Measurements from ENCODE around the gene PLXNA2. TPM values are rescaled to one million over a fixed set of nuclear protein-coding genes. Genes with fewer than 3 reads are reported as not detected.
A peak's percentile ranks its signal among the peaks of the same experiment; 100 is the strongest.

PLXNA2 gene
- total RNA-seq, 4 donors from 2014 or later, result 26.9 to 54.0 (median 46.1) TPM

DNA sequence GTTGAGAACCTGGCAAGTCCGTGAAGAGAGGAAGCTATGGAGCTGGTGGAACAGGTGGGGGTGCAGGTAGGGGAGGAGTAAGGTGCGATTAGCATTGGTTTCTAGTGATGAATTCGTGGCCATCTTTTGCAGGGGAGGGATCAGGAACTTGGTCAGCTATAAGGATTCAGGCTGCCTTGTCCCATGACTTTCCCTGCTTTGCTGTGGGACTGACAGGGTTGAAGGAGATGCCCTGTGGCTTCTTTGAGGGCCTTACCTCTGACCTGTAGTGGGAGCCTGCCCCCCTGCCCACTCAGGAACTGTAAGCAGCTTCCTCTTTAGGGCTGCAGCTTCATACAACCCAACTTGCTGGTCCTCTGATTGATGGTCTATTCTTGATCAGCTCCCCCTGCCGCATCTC lies 248.6 kb downstream of the PLXNA2 start:
- intact Hi-C loops (cut with DNase I), result no loop called here

DNA sequence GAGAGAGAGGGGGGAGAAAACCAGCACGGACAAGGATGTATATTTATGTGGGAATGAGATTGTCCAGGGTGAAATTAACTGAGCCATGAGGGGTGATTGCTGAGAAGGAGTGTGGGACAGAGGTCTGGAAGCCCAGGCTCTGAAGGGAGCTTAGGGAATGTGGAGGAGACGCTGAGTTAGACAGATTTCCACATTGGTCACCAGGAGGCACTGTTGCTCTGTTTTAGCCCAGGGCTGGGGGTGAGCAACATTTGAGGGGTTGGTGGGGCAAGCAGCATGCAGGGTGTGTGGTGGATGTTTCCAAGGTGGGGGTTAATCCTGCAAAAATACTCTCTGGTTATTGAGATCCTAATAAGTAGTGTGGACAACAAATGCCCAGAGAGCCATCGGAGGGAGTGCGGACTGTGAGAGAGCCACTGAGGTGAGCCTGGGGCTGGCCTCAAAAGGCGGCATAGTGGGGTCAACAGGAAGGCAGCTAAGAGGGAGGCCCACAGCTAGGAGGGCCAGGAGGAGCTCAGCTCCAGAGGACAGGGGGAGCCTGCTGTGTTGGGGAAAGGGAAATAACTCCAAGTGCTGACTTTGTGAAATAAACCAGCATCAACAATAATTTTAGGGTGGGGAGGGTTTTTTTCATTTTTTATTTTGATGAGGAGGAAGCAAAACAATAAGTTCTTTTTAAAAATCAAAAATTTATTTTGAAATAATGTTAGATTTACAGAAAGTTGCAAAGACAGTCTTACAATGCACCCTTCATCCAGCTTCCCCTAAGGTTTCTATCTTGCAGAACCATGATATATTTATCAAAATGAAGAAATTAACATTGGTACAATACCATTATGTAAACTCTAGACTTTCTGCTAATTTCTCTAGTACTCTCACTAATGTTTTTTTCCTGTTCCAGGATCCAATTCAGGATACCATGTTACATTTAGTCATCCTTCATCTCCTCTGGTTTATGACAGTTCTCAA lies 250.4 kb downstream of the PLXNA2 start:
- DNase-seq, result no peak
- intact Hi-C loops (cut with DNase I), result no loop called here
- Histone ChIP-seq H3K27ac (no peak overlapping the region), H3K4me1 (peaks cover 0 to 8% (median 0%) of the 10 kb centered on the region in 3 donors), H3K4me3 (no peak overlapping the region), H3K36me3 (no peaks in the 10 kb centered on the region), H3K9me3 (no peaks in the 10 kb centered on the region), H3K27me3 (peaks cover 0 to 16% (median 0%) of the 10 kb centered on the region in 4 donors)
- no peak for TF ChIP-seq POLR2A (IDR thresholded peaks at IDR 0.05)
- TF ChIP-seq, protein P1, sequence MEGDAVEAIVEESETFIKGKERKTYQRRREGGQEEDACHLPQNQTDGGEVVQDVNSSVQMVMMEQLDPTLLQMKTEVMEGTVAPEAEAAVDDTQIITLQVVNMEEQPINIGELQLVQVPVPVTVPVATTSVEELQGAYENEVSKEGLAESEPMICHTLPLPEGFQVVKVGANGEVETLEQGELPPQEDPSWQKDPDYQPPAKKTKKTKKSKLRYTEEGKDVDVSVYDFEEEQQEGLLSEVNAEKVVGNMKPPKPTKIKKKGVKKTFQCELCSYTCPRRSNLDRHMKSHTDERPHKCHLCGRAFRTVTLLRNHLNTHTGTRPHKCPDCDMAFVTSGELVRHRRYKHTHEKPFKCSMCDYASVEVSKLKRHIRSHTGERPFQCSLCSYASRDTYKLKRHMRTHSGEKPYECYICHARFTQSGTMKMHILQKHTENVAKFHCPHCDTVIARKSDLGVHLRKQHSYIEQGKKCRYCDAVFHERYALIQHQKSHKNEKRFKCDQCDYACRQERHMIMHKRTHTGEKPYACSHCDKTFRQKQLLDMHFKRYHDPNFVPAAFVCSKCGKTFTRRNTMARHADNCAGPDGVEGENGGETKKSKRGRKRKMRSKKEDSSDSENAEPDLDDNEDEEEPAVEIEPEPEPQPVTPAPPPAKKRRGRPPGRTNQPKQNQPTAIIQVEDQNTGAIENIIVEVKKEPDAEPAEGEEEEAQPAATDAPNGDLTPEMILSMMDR (IDR thresholded peaks at IDR 0.05), result peak in 1 of 6 experiments; percentile 38
- 86 to 88% methylated on average over 5 of the region's 5 CpGs for WGBS, 2 donors

More for the DNA sequence above, 248.6 kb downstream of the PLXNA2 start:
- Histone ChIP-seq H3K4me1 (peaks cover 0 to 8% (median 0%) of the 10 kb centered on the region in 3 donors), H3K36me3 (no peaks in the 10 kb centered on the region), H3K27ac (no peak overlapping the region), H3K9me3 (no peaks in the 10 kb centered on the region), H3K27me3 (peaks cover 0 to 13% (median 0%) of the 10 kb centered on the region in 4 donors), H3K4me3 (no peak overlapping the region)
- no peak for TF ChIP-seq POLR2A (IDR thresholded peaks at IDR 0.05)
- TF ChIP-seq, protein P1 (IDR thresholded peaks at IDR 0.05), result no peak
- no peak for DNase-seq
- 81 to 86% methylated on average over 4 of the region's 4 CpGs for WGBS, 2 donors

DNA sequence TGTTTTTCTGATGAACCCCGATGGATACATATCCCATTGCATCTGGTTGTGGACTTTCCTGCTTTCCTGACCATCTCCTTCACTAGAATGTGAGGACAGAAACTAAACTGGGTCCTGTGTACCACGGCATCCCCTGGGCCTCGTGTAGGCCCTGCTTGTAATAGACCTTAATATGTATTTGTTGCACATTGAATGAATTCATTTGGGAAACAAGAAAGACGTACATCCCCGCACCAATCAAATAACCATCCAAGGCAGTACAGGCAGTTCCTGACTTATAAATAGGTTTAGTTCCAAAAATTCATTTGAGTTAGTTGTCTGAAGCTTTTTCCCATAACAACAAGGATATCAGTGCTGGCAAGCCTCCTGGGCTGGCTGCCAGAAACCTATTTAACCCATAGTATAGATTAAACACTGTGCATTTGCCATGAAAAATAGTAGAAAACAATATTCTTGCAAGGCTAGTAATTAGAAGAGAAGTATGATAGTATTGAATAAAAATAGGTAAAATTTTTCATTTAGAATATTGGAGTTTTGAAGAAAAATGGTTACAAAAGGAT lies 251.4 kb downstream of the PLXNA2 start:
- Histone ChIP-seq H3K4me1 (peaks cover 0 to 4% (median 0%) of the 10 kb centered on the region in 3 donors), H3K36me3 (no peaks in the 10 kb centered on the region), H3K27ac (no peak overlapping the region), H3K9me3 (no peaks in the 10 kb centered on the region), H3K27me3 (peaks cover 0 to 16% (median 0%) of the 10 kb centered on the region in 4 donors), H3K4me3 (no peak overlapping the region)
- WGBS, 2 donors, result 59 to 75% methylated on average over 5 of the region's 5 CpGs
- TF ChIP-seq, protein P1 (IDR thresholded peaks at IDR 0.05), result no peak
- no peak for TF ChIP-seq POLR2A (IDR thresholded peaks at IDR 0.05)
- intact Hi-C loops (cut with DNase I), result no loop called here
- no peak for DNase-seq

DNA sequence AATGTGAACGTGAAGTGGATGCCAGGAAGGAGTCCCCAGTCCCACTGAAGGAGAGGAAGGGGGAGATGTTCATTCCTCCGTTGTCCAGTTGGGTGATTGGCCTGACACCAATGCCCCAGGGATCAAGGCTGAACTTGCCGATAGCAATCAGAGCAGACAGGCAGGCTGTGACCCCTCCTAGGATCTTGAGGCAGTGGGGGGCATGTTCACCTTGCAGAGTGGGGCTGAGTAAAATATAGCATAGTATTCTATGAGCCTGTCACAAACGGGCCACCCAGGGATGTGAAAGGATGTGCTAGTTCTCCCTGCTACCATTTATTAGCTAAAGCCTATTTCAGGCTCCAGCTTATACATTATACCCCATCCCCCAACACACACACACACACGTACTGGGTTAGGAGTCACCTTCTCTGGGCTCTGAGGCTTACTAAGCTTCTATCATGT lies 252.6 kb downstream of the PLXNA2 start:
- Histone ChIP-seq H3K4me1 (no peaks in the 10 kb centered on the region), H3K27ac (no peak overlapping the region), H3K36me3 (no peaks in the 10 kb centered on the region), H3K27me3 (peaks cover 0 to 16% (median 0%) of the 10 kb centered on the region in 4 donors), H3K4me3 (no peak overlapping the region), H3K9me3 (no peaks in the 10 kb centered on the region)
- intact Hi-C loops (cut with DNase I), result no loop called here
- no peak for TF ChIP-seq POLR2A (IDR thresholded peaks at IDR 0.05)
- TF ChIP-seq, protein P1 (IDR thresholded peaks at IDR 0.05), result no peak
- no peak for DNase-seq
- WGBS, 2 donors, result 72 to 74% methylated on average over 3 to 5 of the region's 5 CpGs

Data from esophagus squamous epithelium (tissue), 5 donors.